Pons (tissue), 1 donor: ENCODE data around the gene PGP.

Source experiments
- DNase-seq: peaks from one replicate; pipeline ENCODE4 v3.0.0-alpha.2; 2016; ENCODE audit warnings: low spot score

PGP gene

GRCh38 chr16:2180962-2181923 lies 33.4 kb downstream of the PGP start:
- no peak for DNase-seq

- no peak for DNase-seq
These were observed 34.2 kb downstream of the PGP start for GRCh38 chr16:2180461-2180860.

- no peak for DNase-seq
These were observed 35.1 kb downstream of the PGP start for GRCh38 chr16:2179576-2179975.

GRCh38 chr16:2179107-2179501 lies 35.5 kb downstream of the PGP start:
- DNase-seq: no peak

GRCh38 chr16:2178321-2179106 lies 36.1 kb downstream of the PGP start:
- DNase-seq: no peak

- DNase-seq: no peak
These were observed 37.1 kb downstream of the PGP start for GRCh38 chr16:2177561-2177960.

GRCh38 chr16:2177101-2177500 lies 37.5 kb downstream of the PGP start:
- no peak for DNase-seq

- DNase-seq: no peak
These were observed 38.6 kb downstream of the PGP start for GRCh38 chr16:2176047-2176446.

- DNase-seq: no peak
These were observed 39.2 kb downstream of the PGP start for GRCh38 chr16:2175454-2175853.

GRCh38 chr16:2174396-2175131 lies 40.1 kb downstream of the PGP start:
- no peak for DNase-seq

- DNase-seq: no peak
These were observed 40.7 kb downstream of the PGP start for GRCh38 chr16:2173916-2174315.

GRCh38 chr16:2173366-2173765 lies 41.3 kb downstream of the PGP start:
- DNase-seq: no peak

GRCh38 chr16:2172688-2173335 lies 41.8 kb downstream of the PGP start:
- DNase-seq: no peak

GRCh38 chr16:2171601-2172178 lies 43.0 kb downstream of the PGP start:
- DNase-seq: no peak

GRCh38 chr16:2170587-2171435 lies 43.8 kb downstream of the PGP start:
- DNase-seq: no peak

GRCh38 chr16:2170080-2170479 lies 44.6 kb downstream of the PGP start:
- no peak for DNase-seq

- DNase-seq: no peak
These were observed 47.5 kb downstream of the PGP start for GRCh38 chr16:2167068-2167638.

GRCh38 chr16:2166263-2167067 lies 48.2 kb downstream of the PGP start:
- DNase-seq: no peak

- DNase-seq: no peak
These were observed 48.8 kb downstream of the PGP start for GRCh38 chr16:2165861-2166260.
